Astrocyte (in vitro differentiated cells and primary cell): ENCODE measurements around the gene IL17B. TPM values are rescaled to one million over a fixed set of nuclear protein-coding genes. Genes with fewer than 3 reads are reported as not detected.

Experiments
- DNase-seq: peaks from one replicate; pipeline ENCODE4 v3.0.0-alpha.2; 2010; ENCODE audit warnings: low read depth
- FAIRE-seq: peaks from 2 replicates; lab custom pipeline; 2011; peaks lifted over from hg19 to GRCh38; lab: Jason Lieb, UNC
- H2AFZ ChIP-seq: 2 replicates; pipeline ENCODE4 v1.6.0; 2012; ENCODE audit warnings: low read depth, low read length, inconsistent platforms
- H3K27ac ChIP-seq: 2 replicates; pipeline ENCODE4 v1.5.1; 2011; ENCODE audit warnings: low read depth, low read length, inconsistent platforms
- H3K27me3 ChIP-seq: 2 replicates; pipeline ENCODE4 v1.6.0; 2011; ENCODE audit warnings: low read length, inconsistent platforms; ENCODE audit not compliant: insufficient read depth
- H3K36me3 ChIP-seq: 2 replicates; pipeline ENCODE4 v1.5.1; 2011; ENCODE audit warnings: low read length, inconsistent platforms; ENCODE audit not compliant: insufficient read depth
- H3K4me1 ChIP-seq: 2 replicates; pipeline ENCODE4 v1.5.1; 2011; ENCODE audit warnings: low read length, inconsistent platforms; ENCODE audit not compliant: insufficient read depth
- H3K4me2 ChIP-seq: 2 replicates; pipeline ENCODE4 v1.6.0; 2012; ENCODE audit warnings: low read length, inconsistent platforms
- H3K4me3 ChIP-seq: 2 replicates; pipeline ENCODE4 v1.5.1; 2011; ENCODE audit warnings: low read depth, mild to moderate bottlenecking, low read length, inconsistent platforms; ENCODE audit not compliant: insufficient read depth
- H3K79me2 ChIP-seq: 2 replicates; pipeline ENCODE4 v1.6.0; 2012; ENCODE audit warnings: mild to moderate bottlenecking, low read length, inconsistent platforms; ENCODE audit not compliant: insufficient read depth
- H3K9ac ChIP-seq: 2 replicates; pipeline ENCODE4 v1.6.0; 2012; ENCODE audit warnings: mild to moderate bottlenecking, low read length, inconsistent platforms
- H3K9me3 ChIP-seq: 2 replicates; pipeline ENCODE4 v1.5.1; 2012; ENCODE audit warnings: low read depth, mild to moderate bottlenecking, low read length, inconsistent platforms; ENCODE audit not compliant: insufficient read depth
- H4K20me1 ChIP-seq: 2 replicates; pipeline ENCODE4 v1.6.0; 2012; ENCODE audit warnings: low read length, inconsistent platforms; ENCODE audit not compliant: insufficient read depth
- H3K27ac Mint-ChIP-seq: one replicate; pipeline ENCODE4 v1.8.0; 2021; ENCODE audit warnings: mild to moderate bottlenecking, mixed read lengths; ENCODE audit not compliant: unreplicated experiment
- H3K27me3 Mint-ChIP-seq: one replicate; pipeline ENCODE4 v1.8.0; 2021; ENCODE audit warnings: low read depth, mixed read lengths; ENCODE audit not compliant: unreplicated experiment
- H3K36me3 Mint-ChIP-seq: one replicate; pipeline ENCODE4 v1.8.0; 2021; ENCODE audit warnings: low read depth, mixed read lengths; ENCODE audit not compliant: unreplicated experiment
- H3K4me1 Mint-ChIP-seq: one replicate; pipeline ENCODE4 v1.8.0; 2021; ENCODE audit warnings: low read depth, mixed read lengths; ENCODE audit not compliant: unreplicated experiment
- H3K4me3 Mint-ChIP-seq: one replicate; pipeline ENCODE4 v1.8.0; 2021; ENCODE audit warnings: mild to moderate bottlenecking, moderate library complexity, mixed read lengths; ENCODE audit not compliant: unreplicated experiment
- H3K9me3 Mint-ChIP-seq: one replicate; pipeline ENCODE4 v1.8.0; 2021; ENCODE audit warnings: mild to moderate bottlenecking, mixed read lengths; ENCODE audit not compliant: unreplicated experiment
- CTCF ChIP-seq: IDR thresholded peaks from 2 replicates; pipeline ENCODE4 v1.5.1; 2011; ENCODE audit warnings: low read depth, mild to moderate bottlenecking, inconsistent platforms, low read length, moderate library complexity; ENCODE audit not compliant: insufficient read depth
- EZH2 ChIP-seq: IDR thresholded peaks from 2 replicates; pipeline ENCODE4 v1.6.1; 2012; ENCODE audit warnings: mild to moderate bottlenecking, low read length, inconsistent platforms; ENCODE audit not compliant: insufficient read depth
- total RNA-seq: library from RNA; stranded (reverse); gene quantifications from 2 replicates; pipeline ENCODE4 v1.2.1, GENCODE V29; 2021

Gene IL17B
- total RNA-seq, 1 donor from 2014 or later: 0.54 TPM

GRCh38 chr5:149374303-149374702 lies 4.8 kb downstream of the IL17B start:
- Histone ChIP-seq H3K36me3 (no peaks in the 10 kb centered on the region), H3K4me2 (no peak overlapping the region), H4K20me1 (no peaks in the 10 kb centered on the region), H2AFZ (no peak overlapping the region), H3K27ac (no peak overlapping the region), H3K4me3 (no peak overlapping the region), H3K27me3 (no peaks in the 10 kb centered on the region), H3K4me1 (no peaks in the 10 kb centered on the region), H3K9ac (no peak overlapping the region), H3K9me3 (peaks cover 3% of the 10 kb centered on the region), H3K79me2 (no peaks in the 10 kb centered on the region)
- FAIRE-seq (no peak), DNase-seq (no peak)
- H3K27me3 Mint-ChIP-seq: peaks cover 1% of the 10 kb centered on the region
- H3K9me3 Mint-ChIP-seq: no peaks in the 10 kb centered on the region
- TF ChIP-seq CTCF: no peak
- no peak for TF ChIP-seq EZH2
- no peaks in the 10 kb centered on the region for H3K4me1 Mint-ChIP-seq
- peaks cover 2% of the 10 kb centered on the region for H3K36me3 Mint-ChIP-seq
- no peak overlapping the region for H3K4me3 Mint-ChIP-seq
- H3K27ac Mint-ChIP-seq: no peak overlapping the region

- FAIRE-seq (no peak), DNase-seq (no peak)
- no peak overlapping the region for H3K4me3 ChIP-seq
- no peaks in the 10 kb centered on the region for H3K36me3 ChIP-seq
- no peak overlapping the region for H3K9ac ChIP-seq
- no peaks in the 10 kb centered on the region for H3K9me3 Mint-ChIP-seq
- H4K20me1 ChIP-seq: no peaks in the 10 kb centered on the region
- H3K79me2 ChIP-seq: no peaks in the 10 kb centered on the region
- H3K4me3 Mint-ChIP-seq: no peak overlapping the region
- no peaks in the 10 kb centered on the region for H3K27me3 Mint-ChIP-seq
- no peak overlapping the region for H3K27ac Mint-ChIP-seq
- H3K4me1 Mint-ChIP-seq: peaks cover 3% of the 10 kb centered on the region
- no peak overlapping the region for H2AFZ ChIP-seq
- H3K4me1 ChIP-seq: no peaks in the 10 kb centered on the region
- H3K4me2 ChIP-seq: no peak overlapping the region
- H3K27me3 ChIP-seq: no peaks in the 10 kb centered on the region
- H3K27ac ChIP-seq: no peak overlapping the region
- no peaks in the 10 kb centered on the region for H3K36me3 Mint-ChIP-seq
- TF ChIP-seq CTCF (no peak), EZH2 (no peak)
- peaks cover 3% of the 10 kb centered on the region for H3K9me3 ChIP-seq
Observed at GRCh38 chr5:149372932-149373331, 6.2 kb downstream of the IL17B start.

GRCh38 chr5:149372076-149372795 lies 6.9 kb downstream of the IL17B start:
- H3K4me2 ChIP-seq: no peak overlapping the region
- Mint-ChIP-seq H3K27ac (no peak overlapping the region), H3K36me3 (no peaks in the 10 kb centered on the region), H3K9me3 (no peaks in the 10 kb centered on the region), H3K4me3 (no peak overlapping the region), H3K4me1 (peaks cover 7% of the 10 kb centered on the region), H3K27me3 (no peaks in the 10 kb centered on the region)
- TF ChIP-seq EZH2: no peak
- no peak for TF ChIP-seq CTCF
- H3K79me2 ChIP-seq: no peaks in the 10 kb centered on the region
- DNase-seq (no peak), FAIRE-seq (no peak)
- H3K27ac ChIP-seq: no peak overlapping the region
- H3K36me3 ChIP-seq: no peaks in the 10 kb centered on the region
- H3K27me3 ChIP-seq: no peaks in the 10 kb centered on the region
- H4K20me1 ChIP-seq: no peaks in the 10 kb centered on the region
- H3K4me3 ChIP-seq: no peak overlapping the region
- H3K9me3 ChIP-seq: peaks cover 2% of the 10 kb centered on the region
- no peak overlapping the region for H3K9ac ChIP-seq
- H2AFZ ChIP-seq: no peak overlapping the region
- no peaks in the 10 kb centered on the region for H3K4me1 ChIP-seq
